ENCODE data around the gene MLPH. TPM values are rescaled to one million over a fixed set of nuclear protein-coding genes. Genes with fewer than 3 reads are reported as not detected.

The MLPH gene
- total RNA-seq, 4 donors from 2014 or later = 13.3 to 37.9 (median 19.9) TPM

- DNase-seq (ENCODE audit: low spot score in 2 of 2) = no peak
- intact Hi-C loops (cut with DNase I; ENCODE audit: low total_unique reads) = no loop called here
- 74 to 75% methylated on average over 11 of the region's 11 CpGs for WGBS, 2 donors
- no peak overlapping the region for H3K4me3 ChIP-seq (ENCODE audit: low read depth, poor library complexity, severe bottlenecking)
- TF ChIP-seq CTCF (IDR thresholded peaks at IDR 0.05) (no peak), POLR2A (IDR thresholded peaks at IDR 0.05) (no peak)
Observed at GRCh38 chr2:237473878-237474441, 13.1 kb upstream of the MLPH start.

GRCh38 chr2:237474442-237474911 is 12.6 kb upstream of the MLPH start:
- TF ChIP-seq CTCF (IDR thresholded peaks at IDR 0.05) (no peak), POLR2A (IDR thresholded peaks at IDR 0.05) (no peak)
- H3K4me3 ChIP-seq (ENCODE audit: low read depth, poor library complexity, severe bottlenecking) = no peak overlapping the region
- intact Hi-C loops (cut with DNase I; ENCODE audit: low total_unique reads) = no loop called here
- no peak for DNase-seq (ENCODE audit: low spot score in 2 of 2)
- WGBS, 2 donors = 53 to 62% methylated on average over 9 to 11 of the region's 12 CpGs

- TF ChIP-seq POLR2A (IDR thresholded peaks at IDR 0.05) (no peak), CTCF (IDR thresholded peaks at IDR 0.05) (peak in 1 of 3 donors; percentile 67)
- WGBS, 2 donors = 2% methylated on average over 34 to 44 of the region's 79 CpGs
- DNase-seq (ENCODE audit: low spot score in 2 of 2) = peak; percentile 66 to 97
- intact Hi-C loops (cut with DNase I; ENCODE audit: low total_unique reads) = no loop called here
- peak overlapping the region; percentile 39 for H3K4me3 ChIP-seq (ENCODE audit: low read depth, poor library complexity, severe bottlenecking)
Observed at GRCh38 chr2:237474931-237475703, 11.9 kb upstream of the MLPH start.

- H3K4me3 ChIP-seq (ENCODE audit: low read depth, poor library complexity, severe bottlenecking) = no peak overlapping the region
- intact Hi-C loops (cut with DNase I; ENCODE audit: low total_unique reads) = no loop called here
- no peak for DNase-seq (ENCODE audit: low spot score in 2 of 2)
- TF ChIP-seq POLR2A (IDR thresholded peaks at IDR 0.05) (no peak), CTCF (IDR thresholded peaks at IDR 0.05) (no peak)
- WGBS, 2 donors = 12 to 17% methylated on average over 17 of the region's 17 CpGs
Observed at GRCh38 chr2:237475704-237476141, 11.3 kb upstream of the MLPH start.

- TF ChIP-seq POLR2A (IDR thresholded peaks at IDR 0.05) (no peak), CTCF (IDR thresholded peaks at IDR 0.05) (no peak)
- intact Hi-C loops (cut with DNase I; ENCODE audit: low total_unique reads) = no loop called here
- H3K4me3 ChIP-seq (ENCODE audit: low read depth, poor library complexity, severe bottlenecking) = no peak overlapping the region
- 92 to 94% methylated on average over 2 of the region's 2 CpGs for WGBS, 2 donors
- DNase-seq (ENCODE audit: low spot score in 2 of 2) = no peak
Observed at GRCh38 chr2:237478095-237478494, 9.0 kb upstream of the MLPH start.

All from lower leg skin (tissue), 4 donors.